ENCODE results near the gene SCRN3.
A peak's percentile ranks its signal among the peaks of the same experiment; 100 is the strongest.
"Not testable (repeated sequence)": the region's sequence is repeated elsewhere in the genome, so short reads cannot be mapped to it uniquely, and the experiment has no call there.

SCRN3 gene, protein sequence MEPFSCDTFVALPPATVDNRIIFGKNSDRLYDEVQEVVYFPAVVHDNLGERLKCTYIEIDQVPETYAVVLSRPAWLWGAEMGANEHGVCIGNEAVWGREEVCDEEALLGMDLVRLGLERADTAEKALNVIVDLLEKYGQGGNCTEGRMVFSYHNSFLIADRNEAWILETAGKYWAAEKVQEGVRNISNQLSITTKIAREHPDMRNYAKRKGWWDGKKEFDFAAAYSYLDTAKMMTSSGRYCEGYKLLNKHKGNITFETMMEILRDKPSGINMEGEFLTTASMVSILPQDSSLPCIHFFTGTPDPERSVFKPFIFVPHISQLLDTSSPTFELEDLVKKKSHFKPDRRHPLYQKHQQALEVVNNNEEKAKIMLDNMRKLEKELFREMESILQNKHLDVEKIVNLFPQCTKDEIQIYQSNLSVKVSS

DNA sequence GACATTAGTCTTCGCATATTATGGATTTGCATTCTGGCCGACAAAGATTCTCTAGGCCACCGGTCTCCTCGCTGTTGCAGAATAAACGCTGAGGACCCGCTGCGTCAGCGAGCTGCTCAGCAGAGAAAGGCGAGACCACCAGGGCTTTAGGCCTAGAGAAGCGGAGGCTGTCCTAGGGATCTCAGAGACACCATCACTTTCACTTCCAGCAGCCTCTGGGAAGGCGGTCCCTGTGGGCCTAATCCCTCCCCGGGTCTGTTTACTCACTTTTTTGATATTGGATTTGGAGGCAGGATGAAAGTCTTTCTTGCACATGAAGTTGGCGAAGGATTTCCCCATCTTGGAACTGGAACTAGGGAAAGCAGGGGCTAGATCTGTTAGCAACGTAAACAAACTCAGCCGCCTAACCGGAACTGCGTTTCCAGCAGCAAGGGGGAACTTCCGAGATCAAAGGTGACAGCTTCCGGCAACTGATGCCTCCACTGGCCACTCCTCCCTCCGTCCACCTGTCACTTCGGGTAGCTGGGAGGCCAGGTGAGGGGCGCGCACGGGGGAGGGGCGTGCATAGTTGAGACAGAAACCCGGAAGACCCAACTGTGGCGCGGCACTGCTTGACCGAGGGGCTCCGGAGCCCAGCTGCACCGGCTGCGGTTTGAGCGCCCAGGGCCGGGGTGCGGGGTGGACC is at the start of gene SCRN3:
SCRN3 (plus strand) TSS at position 447 of the 685 bp plus-strand sequence. CDS start 2,554 bp downstream, outside the sequence.
- TF ChIP-seq, protein P1, sequence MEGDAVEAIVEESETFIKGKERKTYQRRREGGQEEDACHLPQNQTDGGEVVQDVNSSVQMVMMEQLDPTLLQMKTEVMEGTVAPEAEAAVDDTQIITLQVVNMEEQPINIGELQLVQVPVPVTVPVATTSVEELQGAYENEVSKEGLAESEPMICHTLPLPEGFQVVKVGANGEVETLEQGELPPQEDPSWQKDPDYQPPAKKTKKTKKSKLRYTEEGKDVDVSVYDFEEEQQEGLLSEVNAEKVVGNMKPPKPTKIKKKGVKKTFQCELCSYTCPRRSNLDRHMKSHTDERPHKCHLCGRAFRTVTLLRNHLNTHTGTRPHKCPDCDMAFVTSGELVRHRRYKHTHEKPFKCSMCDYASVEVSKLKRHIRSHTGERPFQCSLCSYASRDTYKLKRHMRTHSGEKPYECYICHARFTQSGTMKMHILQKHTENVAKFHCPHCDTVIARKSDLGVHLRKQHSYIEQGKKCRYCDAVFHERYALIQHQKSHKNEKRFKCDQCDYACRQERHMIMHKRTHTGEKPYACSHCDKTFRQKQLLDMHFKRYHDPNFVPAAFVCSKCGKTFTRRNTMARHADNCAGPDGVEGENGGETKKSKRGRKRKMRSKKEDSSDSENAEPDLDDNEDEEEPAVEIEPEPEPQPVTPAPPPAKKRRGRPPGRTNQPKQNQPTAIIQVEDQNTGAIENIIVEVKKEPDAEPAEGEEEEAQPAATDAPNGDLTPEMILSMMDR (IDR thresholded peaks at IDR 0.05; ENCODE audit: insufficient read depth, missing control alignments), result no peak

GRCh38 chr2:174350018-174350417 is 45.5 kb upstream of the SCRN3 start:
- FAIRE-seq (no peak), DNase-seq (ENCODE audit: insufficient read length, low spot score) (no peak)

More for the DNA sequence above, at the start of gene SCRN3:
- DNase-seq (ENCODE audit: insufficient read length, low spot score) (peak; percentile 35), FAIRE-seq (no peak)

GRCh38 chr2:174350593-174351181 is 44.8 kb upstream of the SCRN3 start:
- TF ChIP-seq, protein P1 (IDR thresholded peaks at IDR 0.05; ENCODE audit: insufficient read depth, missing control alignments), result no peak
- FAIRE-seq (no peak), DNase-seq (ENCODE audit: insufficient read length, low spot score) (no peak)

More at GRCh38 chr2:174350018-174350417, 45.5 kb upstream of the SCRN3 start:
- TF ChIP-seq, protein P1 (IDR thresholded peaks at IDR 0.05; ENCODE audit: insufficient read depth, missing control alignments), result peak; percentile 31

DNA sequence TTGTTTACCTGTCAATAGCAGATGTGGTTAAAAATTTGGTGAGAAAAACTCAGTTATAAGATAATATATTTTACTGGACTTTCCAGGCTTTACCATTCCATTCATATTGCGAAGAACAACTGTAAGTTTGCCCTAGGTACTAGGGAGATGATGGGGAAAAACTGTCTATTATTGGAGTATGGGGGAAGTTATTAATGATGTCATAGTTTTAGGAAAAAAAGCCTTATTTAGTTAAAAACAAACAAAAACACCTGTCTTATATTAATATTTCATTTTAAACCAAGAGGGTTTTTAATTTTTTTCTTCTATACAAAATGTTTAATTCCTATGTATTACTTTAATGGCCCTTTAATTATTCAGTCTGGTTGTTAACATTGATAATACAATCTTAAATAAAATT is 42.5 kb upstream of the SCRN3 start:
- FAIRE-seq (no peak), DNase-seq (ENCODE audit: insufficient read length, low spot score) (no peak)
- TF ChIP-seq, protein P1 (IDR thresholded peaks at IDR 0.05; ENCODE audit: insufficient read depth, missing control alignments), result no peak

DNA sequence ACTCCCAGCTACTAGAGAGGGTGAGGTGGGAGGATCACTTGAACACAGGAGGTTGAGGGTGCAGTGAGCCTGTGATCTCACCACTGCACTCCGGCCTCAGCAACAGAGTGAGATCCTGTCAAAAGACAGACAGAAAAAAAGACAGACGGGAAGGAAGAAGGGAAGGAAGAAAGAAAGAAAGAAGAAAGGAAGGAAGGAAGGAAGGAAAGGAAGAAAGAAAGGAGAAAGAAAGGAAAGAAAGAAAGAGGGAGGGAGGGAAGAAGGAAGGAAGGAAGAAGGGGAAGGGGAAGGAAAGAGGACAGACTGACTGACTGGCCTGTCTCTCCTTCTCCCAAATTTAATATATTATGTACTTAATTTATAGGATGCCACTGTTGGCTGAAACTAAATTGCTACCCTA is 39.2 kb upstream of the SCRN3 start:
- DNase-seq (ENCODE audit: insufficient read length, low spot score) (no peak), FAIRE-seq (no peak)
- TF ChIP-seq, protein P1 (IDR thresholded peaks at IDR 0.05; ENCODE audit: insufficient read depth, missing control alignments), result no peak

- DNase-seq (ENCODE audit: insufficient read length, low spot score); FAIRE-seq: not testable (repeated sequence)
These were observed 35.9 kb upstream of the SCRN3 start for GRCh38 chr2:174359663-174360062.

- TF ChIP-seq, protein P1 (IDR thresholded peaks at IDR 0.05; ENCODE audit: insufficient read depth, missing control alignments), result no peak
- DNase-seq (ENCODE audit: insufficient read length, low spot score) (no peak), FAIRE-seq (no peak)
These were observed 32.6 kb upstream of the SCRN3 start for GRCh38 chr2:174362949-174363348.

GRCh38 chr2:174363492-174364225 is 31.9 kb upstream of the SCRN3 start:
- DNase-seq (ENCODE audit: insufficient read length, low spot score); FAIRE-seq: not testable (repeated sequence)

Measured in D721Med (cell line).